NCI-H1694 treated with DMSO at 0.1 percent for 48 hours (cell line): ENCODE measurements around the gene SUN3.

Experiments used
- DNase-seq: peaks from one replicate; lab custom pipeline; 2025; lab: John Stamatoyannopoulos, UW

SUN3 gene

GRCh38 chr7:47979145-47979831 is 49.6 kb downstream of the SUN3 start, which contains the start of gene HUS1:
TSS of gene HUS1 (minus strand) at chr7:47979615. CDS start at chr7:47979519, 96 bp downstream.
- DNase-seq: peak; percentile 89

GRCh38 chr7:47978790-47979144 is 50.1 kb downstream of the SUN3 start:
- DNase-seq: no peak

GRCh38 chr7:47973739-47974138 is 55.2 kb downstream of the SUN3 start:
- DNase-seq: no peak

GRCh38 chr7:47970761-47971160 is 58.1 kb downstream of the SUN3 start:
- no peak for DNase-seq

- peak; percentile 39 for DNase-seq
These were observed 59.8 kb downstream of the SUN3 start for GRCh38 chr7:47968847-47969774.

GRCh38 chr7:47967708-47968107 is 61.2 kb downstream of the SUN3 start:
- no peak for DNase-seq

- no peak for DNase-seq
These were observed 61.8 kb downstream of the SUN3 start for GRCh38 chr7:47967123-47967522.

GRCh38 chr7:47965456-47965855 is 63.5 kb downstream of the SUN3 start:
- DNase-seq: no peak

GRCh38 chr7:47962262-47962661 is 66.6 kb downstream of the SUN3 start:
- no peak for DNase-seq

- no peak for DNase-seq
These were observed 71.8 kb downstream of the SUN3 start for GRCh38 chr7:47957156-47957555.

- no peak for DNase-seq
These were observed 72.7 kb downstream of the SUN3 start for GRCh38 chr7:47956220-47956619.

GRCh38 chr7:47954231-47954911 is 74.5 kb downstream of the SUN3 start:
- DNase-seq: no peak

GRCh38 chr7:47953822-47954221 is 75.1 kb downstream of the SUN3 start:
- DNase-seq: no peak

- no peak for DNase-seq
These were observed 76.7 kb downstream of the SUN3 start for GRCh38 chr7:47952224-47952623.

GRCh38 chr7:47951374-47951773 is 77.5 kb downstream of the SUN3 start:
- DNase-seq: no peak

- no peak for DNase-seq
These were observed 78.2 kb downstream of the SUN3 start for GRCh38 chr7:47950714-47951113.

GRCh38 chr7:47949703-47950102 is 79.2 kb downstream of the SUN3 start:
- no peak for DNase-seq

- no peak for DNase-seq
These were observed 80.6 kb downstream of the SUN3 start, which contains the start of gene PKD1L1 for GRCh38 chr7:47948141-47948790. TSS of gene PKD1L1 (minus strand) at chr7:47948466. CDS start at chr7:47948440, 26 bp downstream.

- DNase-seq: no peak
These were observed 81.6 kb downstream of the SUN3 start for GRCh38 chr7:47947355-47947749.

GRCh38 chr7:47946581-47947354 is 82.1 kb downstream of the SUN3 start:
- DNase-seq: no peak
